Measurements from ENCODE around the gene CKAP2L. TPM values are rescaled to one million over a fixed set of nuclear protein-coding genes. Genes with fewer than 3 reads are reported as not detected.

Gene CKAP2L
- total RNA-seq, 1 donor from 2014 or later: 2.1 TPM

DNA sequence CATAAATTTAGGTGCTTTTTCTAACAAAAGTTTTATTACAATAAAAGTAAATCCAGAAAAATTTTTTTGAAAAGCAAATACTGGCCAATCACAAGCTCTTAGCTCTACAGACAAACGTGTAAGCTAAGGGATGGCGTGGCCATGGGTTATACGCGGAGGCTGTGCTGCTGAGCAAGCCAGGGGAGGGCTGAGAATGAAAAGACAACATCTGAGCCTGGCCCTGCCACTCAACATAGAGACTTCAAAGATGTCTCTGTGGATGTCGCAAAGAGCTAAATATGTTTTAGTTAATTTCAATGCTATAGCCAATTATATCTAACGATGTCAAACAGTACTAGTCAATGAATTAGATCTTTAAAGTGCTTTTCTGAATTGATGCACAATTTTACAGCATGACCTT, 76.9 kb downstream of the CKAP2L start:
- Histone ChIP-seq H3K4me3 (ENCODE audit: insufficient read depth, low read depth, low read length) (no peak overlapping the region), H3K36me3 (ENCODE audit: insufficient read depth, low read length) (no peaks in the 10 kb centered on the region), H3K9ac (ENCODE audit: low read length) (no peak overlapping the region), H4K20me1 (ENCODE audit: insufficient read depth, low read length) (no peaks in the 10 kb centered on the region), H2AFZ (ENCODE audit: low read depth, low read length) (no peak overlapping the region), H3K27me3 (ENCODE audit: insufficient read depth, low read length) (no peaks in the 10 kb centered on the region), H3K4me1 (ENCODE audit: insufficient read depth, low read length) (peaks cover 13% of the 10 kb centered on the region), H3K27ac (ENCODE audit: low read depth, low read length) (no peak overlapping the region), H3K4me2 (ENCODE audit: low read length) (no peak overlapping the region), H3K9me3 (ENCODE audit: insufficient read depth, low read depth, low read length) (no peaks in the 10 kb centered on the region), H3K79me2 (ENCODE audit: insufficient read depth, low read length) (no peaks in the 10 kb centered on the region)
- no peak overlapping the region for H3K27ac Mint-ChIP-seq (ENCODE audit: unreplicated experiment)
- TF ChIP-seq, protein P1, sequence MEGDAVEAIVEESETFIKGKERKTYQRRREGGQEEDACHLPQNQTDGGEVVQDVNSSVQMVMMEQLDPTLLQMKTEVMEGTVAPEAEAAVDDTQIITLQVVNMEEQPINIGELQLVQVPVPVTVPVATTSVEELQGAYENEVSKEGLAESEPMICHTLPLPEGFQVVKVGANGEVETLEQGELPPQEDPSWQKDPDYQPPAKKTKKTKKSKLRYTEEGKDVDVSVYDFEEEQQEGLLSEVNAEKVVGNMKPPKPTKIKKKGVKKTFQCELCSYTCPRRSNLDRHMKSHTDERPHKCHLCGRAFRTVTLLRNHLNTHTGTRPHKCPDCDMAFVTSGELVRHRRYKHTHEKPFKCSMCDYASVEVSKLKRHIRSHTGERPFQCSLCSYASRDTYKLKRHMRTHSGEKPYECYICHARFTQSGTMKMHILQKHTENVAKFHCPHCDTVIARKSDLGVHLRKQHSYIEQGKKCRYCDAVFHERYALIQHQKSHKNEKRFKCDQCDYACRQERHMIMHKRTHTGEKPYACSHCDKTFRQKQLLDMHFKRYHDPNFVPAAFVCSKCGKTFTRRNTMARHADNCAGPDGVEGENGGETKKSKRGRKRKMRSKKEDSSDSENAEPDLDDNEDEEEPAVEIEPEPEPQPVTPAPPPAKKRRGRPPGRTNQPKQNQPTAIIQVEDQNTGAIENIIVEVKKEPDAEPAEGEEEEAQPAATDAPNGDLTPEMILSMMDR (IDR thresholded peaks at IDR 0.05; ENCODE audit: insufficient read depth, low read depth, low read length): no peak
- TF ChIP-seq EZH2 (IDR thresholded peaks at IDR 0.05; ENCODE audit: insufficient read depth, low read length): no peak
- FAIRE-seq (no peak), DNase-seq (ENCODE audit: low read depth) (no peak)
- H3K4me1 Mint-ChIP-seq (ENCODE audit: low read depth, unreplicated experiment): peaks cover 13% of the 10 kb centered on the region
- no peaks in the 10 kb centered on the region for H3K9me3 Mint-ChIP-seq (ENCODE audit: unreplicated experiment)
- no peaks in the 10 kb centered on the region for H3K36me3 Mint-ChIP-seq (ENCODE audit: low read depth, unreplicated experiment)
- H3K27me3 Mint-ChIP-seq (ENCODE audit: low read depth, unreplicated experiment): peaks cover 19% of the 10 kb centered on the region
- no peak overlapping the region for H3K4me3 Mint-ChIP-seq (ENCODE audit: unreplicated experiment)

Other genes with a start within 250 kb of the CKAP2L start
- 21.0 and 26.8 TPM in 2 replicates for gene POLR1B, start 222.1 kb downstream of the CKAP2L start, total RNA-seq
- gene CHCHD5, start 180.0 kb downstream of the CKAP2L start, total RNA-seq: 17.9 and 25.3 TPM in 2 replicates
- gene SLC20A1, start 118.7 kb downstream of the CKAP2L start, total RNA-seq: 96.7 and 122 TPM in 2 replicates
- not detected in 2 replicates for gene NT5DC4, start 43.6 kb downstream of the CKAP2L start, total RNA-seq
- gene IL1A, start 19.9 kb upstream of the CKAP2L start, total RNA-seq: 0.31 and 0.43 TPM in 2 replicates
- gene IL1B, start 72.2 kb upstream of the CKAP2L start, total RNA-seq: not detected in 2 replicates
- not detected in 2 replicates for gene IL37, start 146.6 kb upstream of the CKAP2L start, total RNA-seq
- gene IL36G, start 213.4 kb upstream of the CKAP2L start, total RNA-seq: not detected in 2 replicates
- not detected in 2 replicates for gene IL36A, start 240.8 kb upstream of the CKAP2L start, total RNA-seq

Data from astrocyte (in vitro differentiated cells and primary cell).